Thoracic aorta endothelial cell (primary cell): Measurements from ENCODE around the gene PLGLB1. TPM values are rescaled to one million over a fixed set of nuclear protein-coding genes. Genes with fewer than 3 reads are reported as not detected.

Experiments
- small RNA-seq: library from RNA; depleted of rRNA; stranded (forward); fragments of <200 nt; gene quantifications from one replicate; pipeline ENCODE3, GENCODE V24; 2012
- total RNA-seq: library from RNA; depleted of rRNA; stranded (reverse); fragments of >200 nt; gene quantifications from 2 replicates; pipeline ENCODE4 v1.2.3, GENCODE V29; 2012

Gene PLGLB1
- total RNA-seq: 1.7 TPM in 1 of 2 replicates, not detected in the other

GRCh38 chr2:87021744-87022143 lies at the start of gene PLGLB1:
Gene PLGLB1 (minus strand): TSS chr2:87021844. CDS start chr2:87021783, 61 bp downstream.

Small RNA genes within 50 kb of the gene (small RNA-seq; reads per million reads assigned to genes)
- not detected for gene AC125232.1

Other genes starting within 250 kb of the PLGLB1 start
- not detected in 2 replicates for gene CD8A, start 230.9 kb downstream of the PLGLB1 start, total RNA-seq
- not detected in 2 replicates for gene CD8B, start 160.0 kb downstream of the PLGLB1 start, total RNA-seq
- gene RGPD1, start 79.7 kb downstream of the PLGLB1 start, total RNA-seq: 0.50 TPM in 1 of 2 replicates, not detected in the other